SU-DHL-6 (cell line): ENCODE results near the gene NAAA.

Experiments used
- H2AFZ ChIP-seq: fragments of 200-600 bp; sonication (generic); 2 replicates; pipeline ENCODE4 v1.6.1; 2014; ENCODE audit warnings: low read depth, mild to moderate bottlenecking, moderate library complexity, mixed read lengths, antibody characterized with exemption, low read length; ENCODE audit not compliant: severe bottlenecking
- H3F3A ChIP-seq: fragments of 200-600 bp; shearing (Covaris generic); 2 replicates; pipeline ENCODE4 v1.6.0; 2016; ENCODE audit warnings: antibody characterized with exemption, mild to moderate bottlenecking; ENCODE audit not compliant: insufficient read depth
- H3K27ac ChIP-seq: fragments of 200-600 bp; sonication (generic); 2 replicates; pipeline ENCODE4 v1.5.1; 2016; ENCODE audit warnings: low read depth, mild to moderate bottlenecking, low read length, moderate library complexity, mixed read lengths
- H3K27me3 ChIP-seq: fragments of 200-600 bp; sonication (generic), shearing (Covaris generic); 2 replicates; pipeline ENCODE4 v1.6.0; 2014; ENCODE audit warnings: mild to moderate bottlenecking, low read length
- H3K36me3 ChIP-seq: fragments of 200-600 bp; sonication (generic); 2 replicates; pipeline ENCODE4 v1.6.1; 2014; ENCODE audit warnings: mild to moderate bottlenecking, low read length, mixed read lengths
- H3K4me2 ChIP-seq: fragments of 300-600, 200-600 bp; shearing (Covaris generic), sonication (generic); 2 replicates; pipeline ENCODE4 v1.6.0; 2014; ENCODE audit warnings: low read length, low read depth, mild to moderate bottlenecking; ENCODE audit not compliant: poor library complexity, severe bottlenecking
- H3K4me3 ChIP-seq: fragments of 200-600 bp; sonication (generic); 2 replicates; pipeline ENCODE4 v1.5.1; 2014; ENCODE audit warnings: antibody characterized with exemption, low read length, mild to moderate bottlenecking, mixed read lengths; ENCODE audit not compliant: insufficient read depth, poor library complexity, severe bottlenecking
- H3K79me2 ChIP-seq: fragments of 200-600 bp; sonication (generic); 2 replicates; pipeline ENCODE4 v1.6.1; 2014; ENCODE audit warnings: mild to moderate bottlenecking, low read length, moderate library complexity; ENCODE audit not compliant: insufficient read depth
- H3K9ac ChIP-seq: fragments of 200-600 bp; sonication (generic); 2 replicates; pipeline ENCODE4 v1.7.0; 2014; ENCODE audit warnings: mild to moderate bottlenecking, low read length
- H3K9me2 ChIP-seq: fragments of 200-600 bp; sonication (generic); replicated peaks from 2 replicates; pipeline ENCODE4 v1.6.1; 2014; ENCODE audit warnings: low read length; ENCODE audit not compliant: insufficient read depth
- H3K9me3 ChIP-seq: fragments of 200-600 bp; sonication (generic); 2 replicates; pipeline ENCODE4 v1.6.1; 2014; ENCODE audit warnings: low read length, mixed read lengths; ENCODE audit not compliant: insufficient read depth
- H4K20me1 ChIP-seq: fragments of 200-600 bp; sonication (generic); 2 replicates; pipeline ENCODE4 v1.6.1; 2014; ENCODE audit warnings: low read depth, mild to moderate bottlenecking, antibody characterized with exemption, low read length, moderate library complexity, mixed read lengths
- CTCF ChIP-seq: fragments of 200-600 bp; sonication (generic); IDR thresholded peaks from one replicate; pipeline ENCODE4 v1.5.1; 2017; ENCODE audit warnings: antibody characterized with exemption, mild to moderate bottlenecking, low read length, moderate library complexity; ENCODE audit not compliant: insufficient read depth, poor library complexity, severe bottlenecking
- EZH2phosphoT487 ChIP-seq: fragments of 200-600 bp; sonication (generic), shearing (Covaris generic); conservative IDR thresholded peaks from 2 replicates; pipeline ENCODE4 v1.6.1; 2018; ENCODE audit warnings: mild to moderate bottlenecking, antibody characterized with exemption, low read length, moderate library complexity, mixed read lengths

The NAAA gene

GRCh38 chr4:75980576-75980975 lies 39.8 kb upstream of the NAAA start:
- H3K27me3 ChIP-seq = no peaks in the 10 kb centered on the region
- no peaks in the 10 kb centered on the region for H3K9me3 ChIP-seq
- H3K36me3 ChIP-seq = 0 out of 2 replicates have a peak, but pooled peaks cover 6% of the 10 kb centered on the region
- H3K4me2 ChIP-seq = no peak overlapping the region
- H3K4me3 ChIP-seq = no peak overlapping the region
- H2AFZ ChIP-seq = no peak overlapping the region
- H3K79me2 ChIP-seq = peaks cover 16% of the 10 kb centered on the region
- no peaks in the 10 kb centered on the region for H3F3A ChIP-seq
- no peaks in the 10 kb centered on the region for H3K9me2 ChIP-seq
- H3K9ac ChIP-seq = no peak overlapping the region
- H4K20me1 ChIP-seq = no peaks in the 10 kb centered on the region
- H3K27ac ChIP-seq = no peak overlapping the region
- TF ChIP-seq EZH2phosphoT487 (no peak), CTCF (no peak)

- no peaks in the 10 kb centered on the region for H3F3A ChIP-seq
- no peaks in the 10 kb centered on the region for H3K79me2 ChIP-seq
- H3K27me3 ChIP-seq = no peaks in the 10 kb centered on the region
- no peak overlapping the region for H3K27ac ChIP-seq
- no peaks in the 10 kb centered on the region for H4K20me1 ChIP-seq
- H3K9me3 ChIP-seq = no peaks in the 10 kb centered on the region
- H3K9ac ChIP-seq = no peak overlapping the region
- H2AFZ ChIP-seq = no peak overlapping the region
- no peak overlapping the region for H3K4me3 ChIP-seq
- 0 out of 2 replicates have a peak, but pooled peaks cover 9% of the 10 kb centered on the region for H3K36me3 ChIP-seq
- H3K9me2 ChIP-seq = no peaks in the 10 kb centered on the region
- TF ChIP-seq EZH2phosphoT487 = no peak
- no peak for TF ChIP-seq CTCF
- no peak overlapping the region for H3K4me2 ChIP-seq
Observed at GRCh38 chr4:75976177-75976576, 35.4 kb upstream of the NAAA start.

GRCh38 chr4:75973766-75974165 lies 33.0 kb upstream of the NAAA start:
- no peaks in the 10 kb centered on the region for H3K9me3 ChIP-seq
- no peak for TF ChIP-seq CTCF
- TF ChIP-seq EZH2phosphoT487 = no peak
- H3K79me2 ChIP-seq = no peaks in the 10 kb centered on the region
- H2AFZ ChIP-seq = no peak overlapping the region
- H3K4me2 ChIP-seq = no peak overlapping the region
- 0 out of 2 replicates have a peak, but pooled peaks cover 9% of the 10 kb centered on the region for H3K36me3 ChIP-seq
- no peaks in the 10 kb centered on the region for H3K9me2 ChIP-seq
- H3K9ac ChIP-seq = no peak overlapping the region
- H3K27ac ChIP-seq = no peak overlapping the region
- H4K20me1 ChIP-seq = no peaks in the 10 kb centered on the region
- H3K27me3 ChIP-seq = no peaks in the 10 kb centered on the region
- H3F3A ChIP-seq = no peaks in the 10 kb centered on the region
- H3K4me3 ChIP-seq = no peak overlapping the region
